MCF 10A (cell line): ENCODE results near the gene BANP. TPM values are rescaled to one million over a fixed set of nuclear protein-coding genes. Genes with fewer than 3 reads are reported as not detected.
"Not testable (repeated sequence)": the region's sequence is repeated elsewhere in the genome, so short reads cannot be mapped to it uniquely, and the experiment has no call there.

ENCODE experiments used
- BruUV-seq: library from RNA; stranded (reverse); fragments of 400-500 nt; replicated peaks from 2 replicates; lab custom pipeline; 2021; lab: Mats Ljungman, UMichigan
- CTCF ChIA-PET: fragments of 300-600 bp; sonication (Branson Sonifier 250); formaldehyde crosslinking; extraction: SDS; loops from one replicate; lab custom pipeline; 2021; ENCODE audit warnings: antibody characterized with exemption, inconsistent platforms; lab: Yijun Ruan, JAX
- POLR2A ChIA-PET: fragments of 300-600, 350-650 bp; sonication (Branson Sonifier 250); formaldehyde crosslinking; extraction: SDS; loops from one replicate; lab custom pipeline; 2020; ENCODE audit warnings: antibody characterized with exemption, inconsistent platforms; lab: Yijun Ruan, JAX
- DNase-seq: peaks from one replicate; pipeline ENCODE4 v3.0.0-alpha.2; 2018; ENCODE audit not compliant: unreplicated experiment
- H3K27ac Mint-ChIP-seq: one replicate; pipeline ENCODE4 v1.8.0; 2022; ENCODE audit warnings: mild to moderate bottlenecking, low read depth, mixed read lengths; ENCODE audit not compliant: unreplicated experiment
- H3K27me3 Mint-ChIP-seq: one replicate; pipeline ENCODE4 v1.8.0; 2022; ENCODE audit warnings: mixed read lengths; ENCODE audit not compliant: insufficient read depth, unreplicated experiment
- H3K36me3 Mint-ChIP-seq: one replicate; pipeline ENCODE4 v1.8.0; 2022; ENCODE audit warnings: mild to moderate bottlenecking, moderate library complexity, mixed read lengths; ENCODE audit not compliant: insufficient read depth, unreplicated experiment
- H3K4me1 Mint-ChIP-seq: one replicate; pipeline ENCODE4 v1.8.0; 2022; ENCODE audit warnings: mixed read lengths; ENCODE audit not compliant: insufficient read depth, unreplicated experiment
- H3K4me3 Mint-ChIP-seq: one replicate; pipeline ENCODE4 v1.8.0; 2022; ENCODE audit warnings: mild to moderate bottlenecking, moderate library complexity, mixed read lengths; ENCODE audit not compliant: unreplicated experiment
- H3K9me3 Mint-ChIP-seq: one replicate; pipeline ENCODE4 v1.8.0; 2022; ENCODE audit warnings: mixed read lengths; ENCODE audit not compliant: unreplicated experiment
- intact Hi-C: fragments of 100-400 bp; cut with micrococcal nuclease; formaldehyde crosslinking; loops from 2 replicates; pipeline ENCODE4 v1.14.1; 2022
- total RNA-seq: library from RNA; stranded (reverse); gene quantifications from 2 replicates; pipeline ENCODE4 v1.2.3, GENCODE V29; 2022
- TF ChIP-seq, protein P1 (sequence below): fragments of 200-600 bp; IDR thresholded peaks from one replicate; pipeline ENCODE4 v1.8.0; 2022; ENCODE audit warnings: antibody characterized with exemption, mild to moderate bottlenecking; ENCODE audit not compliant: unreplicated experiment

BANP gene
- total RNA-seq, 1 experiment from 2014 or later = 38.2 TPM

- Mint-ChIP-seq H3K4me1 (peaks cover 13% of the 10 kb centered on the region), H3K9me3 (no peaks in the 10 kb centered on the region), H3K4me3 (no peak overlapping the region), H3K27ac (no peak overlapping the region), H3K27me3 (no peaks in the 10 kb centered on the region), H3K36me3 (no peaks in the 10 kb centered on the region)
- BruUV-seq = no TSS peak
- intact Hi-C loops = no loop called here
- CTCF ChIA-PET = no interaction called here
- DNase-seq = no peak
- POLR2A ChIA-PET = no interaction called here
- TF ChIP-seq, protein P1, sequence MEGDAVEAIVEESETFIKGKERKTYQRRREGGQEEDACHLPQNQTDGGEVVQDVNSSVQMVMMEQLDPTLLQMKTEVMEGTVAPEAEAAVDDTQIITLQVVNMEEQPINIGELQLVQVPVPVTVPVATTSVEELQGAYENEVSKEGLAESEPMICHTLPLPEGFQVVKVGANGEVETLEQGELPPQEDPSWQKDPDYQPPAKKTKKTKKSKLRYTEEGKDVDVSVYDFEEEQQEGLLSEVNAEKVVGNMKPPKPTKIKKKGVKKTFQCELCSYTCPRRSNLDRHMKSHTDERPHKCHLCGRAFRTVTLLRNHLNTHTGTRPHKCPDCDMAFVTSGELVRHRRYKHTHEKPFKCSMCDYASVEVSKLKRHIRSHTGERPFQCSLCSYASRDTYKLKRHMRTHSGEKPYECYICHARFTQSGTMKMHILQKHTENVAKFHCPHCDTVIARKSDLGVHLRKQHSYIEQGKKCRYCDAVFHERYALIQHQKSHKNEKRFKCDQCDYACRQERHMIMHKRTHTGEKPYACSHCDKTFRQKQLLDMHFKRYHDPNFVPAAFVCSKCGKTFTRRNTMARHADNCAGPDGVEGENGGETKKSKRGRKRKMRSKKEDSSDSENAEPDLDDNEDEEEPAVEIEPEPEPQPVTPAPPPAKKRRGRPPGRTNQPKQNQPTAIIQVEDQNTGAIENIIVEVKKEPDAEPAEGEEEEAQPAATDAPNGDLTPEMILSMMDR = no peak
Measured at GRCh38 chr16:88120812-88121211, 169.6 kb downstream of the BANP start.

- H3K9me3 Mint-ChIP-seq, H3K27ac Mint-ChIP-seq, CTCF ChIA-PET, H3K27me3 Mint-ChIP-seq, intact Hi-C loops, H3K36me3 Mint-ChIP-seq, H3K4me3 Mint-ChIP-seq, DNase-seq, POLR2A ChIA-PET, BruUV-seq: not testable (repeated sequence)
- peaks cover 13% of the 10 kb centered on the region for H3K4me1 Mint-ChIP-seq
Measured at GRCh38 chr16:88121391-88121790, 170.2 kb downstream of the BANP start.

DNA sequence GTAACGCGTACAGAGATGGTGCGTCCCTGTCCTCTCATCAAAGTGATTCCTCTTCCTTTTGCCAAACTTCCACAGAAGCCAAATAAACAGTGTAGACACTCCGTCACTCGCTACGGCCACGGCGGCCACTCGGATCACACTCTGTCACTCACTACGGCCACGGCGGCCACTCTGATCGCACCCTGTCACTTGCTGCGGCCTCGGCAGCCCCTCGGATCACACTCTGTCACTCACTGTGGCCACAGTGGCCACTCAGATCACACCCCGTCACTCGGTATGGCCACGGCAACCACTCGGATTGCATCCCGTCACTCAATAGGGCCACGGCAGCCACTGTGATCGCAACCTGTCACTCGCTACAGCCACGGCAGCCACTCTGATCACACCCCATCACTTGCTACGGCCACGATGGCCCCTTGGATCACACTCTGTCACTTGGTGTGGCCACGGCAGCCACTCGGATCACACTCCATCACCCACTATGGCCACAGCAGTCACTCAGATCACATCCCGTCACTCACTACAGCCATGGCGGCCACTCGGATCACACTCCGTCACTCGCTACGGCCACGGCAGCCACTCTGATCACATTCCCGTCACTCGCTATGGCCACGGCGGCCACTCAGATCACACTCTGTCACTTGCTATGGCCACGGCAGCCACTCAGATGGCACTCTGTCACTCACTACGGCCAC is 170.8 kb downstream of the BANP start:
- Mint-ChIP-seq H3K4me1 (peaks cover 13% of the 10 kb centered on the region), H3K27ac (no peak overlapping the region), H3K27me3 (no peaks in the 10 kb centered on the region), H3K36me3 (no peaks in the 10 kb centered on the region), H3K4me3 (no peak overlapping the region), H3K9me3 (no peaks in the 10 kb centered on the region)
- TF ChIP-seq, protein P1 = no peak
- ChIA-PET POLR2A (no interaction called here), CTCF (no interaction called here)
- DNase-seq = no peak
- intact Hi-C loops = no loop called here
- BruUV-seq = no TSS peak

Other genes starting within 250 kb of the BANP start
- 82.9 and 106 TPM in 2 replicates for gene KLHDC4, start 185.4 kb upstream of the BANP start, total RNA-seq
- gene SLC7A5, start 81.9 kb upstream of the BANP start, total RNA-seq = 794 and 1,007 TPM in 2 replicates
- not detected in 2 replicates for gene CA5A, start 14.9 kb upstream of the BANP start, total RNA-seq